Sigmoid colon (tissue), 4 donors: Measurements from ENCODE around the gene MVB12B.

Source experiments
- POLR2A ChIP-seq, 2 donors: fragments of 450-650 bp; IDR thresholded peaks; one replicate each; pipeline ENCODE4 v1.6.1; 2016; ENCODE audit warnings: antibody characterized with exemption in 2 of 2, mild to moderate bottlenecking in 2 of 2, moderate library complexity in 2 of 2
- POLR2AphosphoS5 ChIP-seq, 4 donors: sonication (generic); formaldehyde crosslinking; IDR thresholded peaks; one replicate each; pipeline ENCODE4 v1.6.1; 2017; ENCODE audit warnings: antibody characterized with exemption in 4 of 4
- TF ChIP-seq, protein P1 (sequence below), 4 experiments: fragments of 450-650 bp in 3 of 4; fragments of 200-600 bp in 1 of 4; IDR thresholded peaks; one replicate each; pipeline ENCODE4 v1.5.1; 2016 to 2019; ENCODE audit warnings: antibody characterized with exemption in 4 of 4, mild to moderate bottlenecking in 3 of 4, moderate library complexity in 2 of 4

DNA sequence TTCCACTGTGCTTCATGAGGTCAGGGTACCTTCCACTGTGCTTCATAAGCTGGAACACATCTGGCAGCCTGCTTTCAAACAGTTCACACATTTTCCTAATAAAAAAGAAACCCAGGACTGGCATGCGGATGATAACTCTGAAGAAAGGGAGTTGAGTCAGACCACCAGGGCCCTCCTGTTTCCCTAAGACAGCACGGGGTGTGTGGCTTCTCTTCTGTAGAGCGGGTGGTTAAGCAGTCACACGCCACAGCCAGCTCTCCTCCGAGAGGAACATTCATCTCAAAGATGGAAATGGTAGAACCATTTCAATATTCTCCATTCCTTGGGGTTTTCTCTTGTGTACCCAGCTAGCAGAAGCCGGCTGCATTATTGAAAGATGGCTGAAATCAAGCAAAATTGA, 159.0 kb downstream of the MVB12B start:
- no peak for TF ChIP-seq POLR2A (IDR thresholded peaks at IDR 0.05)
- TF ChIP-seq, protein P1, sequence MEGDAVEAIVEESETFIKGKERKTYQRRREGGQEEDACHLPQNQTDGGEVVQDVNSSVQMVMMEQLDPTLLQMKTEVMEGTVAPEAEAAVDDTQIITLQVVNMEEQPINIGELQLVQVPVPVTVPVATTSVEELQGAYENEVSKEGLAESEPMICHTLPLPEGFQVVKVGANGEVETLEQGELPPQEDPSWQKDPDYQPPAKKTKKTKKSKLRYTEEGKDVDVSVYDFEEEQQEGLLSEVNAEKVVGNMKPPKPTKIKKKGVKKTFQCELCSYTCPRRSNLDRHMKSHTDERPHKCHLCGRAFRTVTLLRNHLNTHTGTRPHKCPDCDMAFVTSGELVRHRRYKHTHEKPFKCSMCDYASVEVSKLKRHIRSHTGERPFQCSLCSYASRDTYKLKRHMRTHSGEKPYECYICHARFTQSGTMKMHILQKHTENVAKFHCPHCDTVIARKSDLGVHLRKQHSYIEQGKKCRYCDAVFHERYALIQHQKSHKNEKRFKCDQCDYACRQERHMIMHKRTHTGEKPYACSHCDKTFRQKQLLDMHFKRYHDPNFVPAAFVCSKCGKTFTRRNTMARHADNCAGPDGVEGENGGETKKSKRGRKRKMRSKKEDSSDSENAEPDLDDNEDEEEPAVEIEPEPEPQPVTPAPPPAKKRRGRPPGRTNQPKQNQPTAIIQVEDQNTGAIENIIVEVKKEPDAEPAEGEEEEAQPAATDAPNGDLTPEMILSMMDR (IDR thresholded peaks at IDR 0.05) = no peak
- TF ChIP-seq POLR2AphosphoS5 (IDR thresholded peaks at IDR 0.05) = no peak
